Testis (tissue), 2 donors: ENCODE results near the gene ACSM5.

Experiments
- CTCF ChIP-seq, 3 experiments: fragments of 450-650 bp in 2 of 3; fragments of 200-600 bp in 1 of 3; sonication (generic) in 1 of 3; IDR thresholded peaks; one replicate each; pipeline ENCODE4 v1.5.1; 2016 to 2019; ENCODE audit warnings: antibody characterized with exemption in 3 of 3, mild to moderate bottlenecking in 2 of 3, moderate library complexity in 1 of 3
- POLR2A ChIP-seq: fragments of 450-650 bp; IDR thresholded peaks from one replicate; pipeline ENCODE4 v1.6.1; 2017; ENCODE audit warnings: antibody characterized with exemption, mild to moderate bottlenecking, moderate library complexity

GRCh38 chr16:20484726-20485125 lies 75.4 kb downstream of the ACSM5 start:
- no peak for TF ChIP-seq CTCF (IDR thresholded peaks at IDR 0.05)
- no peak for TF ChIP-seq POLR2A
